CD4-positive, alpha-beta T cell (primary cell): ENCODE measurements around the gene CACNA2D3. TPM values are rescaled to one million over a fixed set of nuclear protein-coding genes. Genes with fewer than 3 reads are reported as not detected.

ENCODE experiments used
- ATAC-seq: fragments of 200-7000 bp; cut with Tn5 transposase; one replicate; pipeline ENCODE4 v1.10.0; 2022; ENCODE audit warnings: mild to moderate bottlenecking; ENCODE audit not compliant: poor library complexity
- CTCF ChIA-PET: fragments of 350-600 bp; sonication (Branson Sonifier 250); formaldehyde crosslinking; loops from one replicate; lab custom pipeline; 2021; ENCODE audit warnings: antibody characterized with exemption, inconsistent platforms; lab: Charles Lee
- POLR2A ChIA-PET: fragments of 350-600 bp; sonication (Branson Sonifier 250); formaldehyde crosslinking; loops from one replicate; lab custom pipeline; 2021; ENCODE audit warnings: antibody characterized with exemption, inconsistent platforms; lab: Charles Lee
- DNase-seq, 14 experiments: peaks; one replicate each; pipeline ENCODE4 v3.0.0-alpha.2; 2013 to 2020; ENCODE audit warnings: mixed read lengths in 2 of 14
- H3K27ac ChIP-seq, 2 donors: one replicate each; pipeline versions ENCODE4 v1.5.1 to v1.7.0; 2013; ENCODE audit warnings: low read length in 2 of 2, low read depth in 1 of 2, mild to moderate bottlenecking in 1 of 2
- H3K27me3 ChIP-seq, 2 experiments: 1 replicate in 1 of 2; 2 replicates in 1 of 2; pipeline versions ENCODE4 v1.6.1 to v1.7.0; 2013; ENCODE audit warnings: low read length in 2 of 2, control low read depth in 1 of 2, mild to moderate bottlenecking in 1 of 2, moderate library complexity in 1 of 2; ENCODE audit not compliant: insufficient read depth in 2 of 2, control insufficient read depth in 1 of 2
- H3K36me3 ChIP-seq: one replicate; pipeline ENCODE4 v1.6.1; 2013; ENCODE audit warnings: low read length, control low read depth; ENCODE audit not compliant: insufficient read depth
- H3K4me1 ChIP-seq: one replicate; pipeline ENCODE4 v1.6.1; 2013; ENCODE audit warnings: low read length, control low read depth; ENCODE audit not compliant: insufficient read depth
- H3K4me3 ChIP-seq: one replicate; pipeline ENCODE4 v1.5.1; 2013; ENCODE audit warnings: mild to moderate bottlenecking, low read length, moderate library complexity
- H3K9me3 ChIP-seq, 2 experiments: 1 replicate in 1 of 2; 2 replicates in 1 of 2; pipeline versions ENCODE4 v1.6.1 to v1.7.0; 2013; ENCODE audit warnings: low read length in 2 of 2, mild to moderate bottlenecking in 2 of 2, control low read depth in 1 of 2, moderate library complexity in 1 of 2; ENCODE audit not compliant: control insufficient read depth in 1 of 2, insufficient read depth in 1 of 2
- H3K27ac Mint-ChIP-seq: one replicate; pipeline ENCODE4 v1.8.0; 2020; ENCODE audit warnings: mixed read lengths
- H3K27me3 Mint-ChIP-seq: one replicate; pipeline ENCODE4 v1.8.0; 2021; ENCODE audit warnings: mixed read lengths
- H3K36me3 Mint-ChIP-seq: one replicate; pipeline ENCODE4 v1.8.0; 2021; ENCODE audit warnings: low read depth, mixed read lengths
- H3K4me1 Mint-ChIP-seq: one replicate; pipeline ENCODE4 v1.8.0; 2021; ENCODE audit warnings: low read depth, mixed read lengths
- H3K4me3 Mint-ChIP-seq: one replicate; pipeline ENCODE4 v1.8.0; 2020; ENCODE audit warnings: mild to moderate bottlenecking, mixed read lengths
- H3K9me3 Mint-ChIP-seq: one replicate; pipeline ENCODE4 v1.8.0; 2020; ENCODE audit warnings: mixed read lengths
- intact Hi-C, 2 experiments: fragments of 100-400 bp; cut with DNase I in 1 of 2; cut with micrococcal nuclease in 1 of 2; formaldehyde crosslinking; loops; one replicate each; pipeline versions ENCODE4 v1.15.1 to v1.9.0; 2023 to 2025; cut with DNase I, micrococcal nuclease
- total RNA-seq, 174 experiments: library from RNA in 2 of 174; stranded (reverse) in 2 of 174; gene quantifications; one replicate each; pipeline ENCODE4 v1.2.3 and lab custom pipeline; 2021 to 2026
- TF ChIP-seq, protein P1 (sequence below): fragments of 200-600 bp; IDR thresholded peaks from one replicate; pipeline ENCODE4 v1.8.0; 2022; ENCODE audit warnings: antibody characterized with exemption, mild to moderate bottlenecking

Gene CACNA2D3
- total RNA-seq, 2 experiments from 2014 or later, result 0.08 TPM; not detected in 1

DNA sequence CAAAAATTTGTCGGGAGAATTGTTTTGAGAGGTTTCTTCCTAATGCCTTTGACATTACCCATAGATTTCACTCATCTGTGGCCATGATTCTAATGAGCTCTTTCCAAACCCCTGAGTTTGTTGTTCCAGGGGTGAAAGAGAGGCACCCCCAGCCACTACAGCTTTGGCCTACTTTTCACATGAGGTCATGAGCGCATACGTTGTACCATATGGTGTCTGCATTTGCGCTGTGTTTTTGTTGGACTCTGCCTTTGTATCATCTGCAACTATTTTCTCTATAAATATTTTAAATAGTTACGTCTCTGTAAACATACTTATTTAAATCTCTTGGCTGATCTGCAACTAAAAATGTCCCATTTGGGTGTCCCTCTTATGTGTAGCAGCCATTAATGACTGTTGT lies 697.6 kb downstream of the CACNA2D3 start:
- Histone ChIP-seq H3K27me3 (no peaks in the 10 kb centered on the region), H3K36me3 (no peaks in the 10 kb centered on the region), H3K4me3 (no peak overlapping the region), H3K4me1 (no peaks in the 10 kb centered on the region), H3K9me3 (peaks cover 0 to 4% of the 10 kb centered on the region in 2 experiments), H3K27ac (no peak overlapping the region)
- Mint-ChIP-seq H3K36me3 (no peaks in the 10 kb centered on the region), H3K27ac (no peak overlapping the region), H3K27me3 (no peaks in the 10 kb centered on the region), H3K4me1 (no peaks in the 10 kb centered on the region), H3K4me3 (no peak overlapping the region), H3K9me3 (no peaks in the 10 kb centered on the region)
- DNase-seq, result no peak
- ChIA-PET POLR2A (no interaction called here), CTCF (no interaction called here)
- TF ChIP-seq, protein P1, sequence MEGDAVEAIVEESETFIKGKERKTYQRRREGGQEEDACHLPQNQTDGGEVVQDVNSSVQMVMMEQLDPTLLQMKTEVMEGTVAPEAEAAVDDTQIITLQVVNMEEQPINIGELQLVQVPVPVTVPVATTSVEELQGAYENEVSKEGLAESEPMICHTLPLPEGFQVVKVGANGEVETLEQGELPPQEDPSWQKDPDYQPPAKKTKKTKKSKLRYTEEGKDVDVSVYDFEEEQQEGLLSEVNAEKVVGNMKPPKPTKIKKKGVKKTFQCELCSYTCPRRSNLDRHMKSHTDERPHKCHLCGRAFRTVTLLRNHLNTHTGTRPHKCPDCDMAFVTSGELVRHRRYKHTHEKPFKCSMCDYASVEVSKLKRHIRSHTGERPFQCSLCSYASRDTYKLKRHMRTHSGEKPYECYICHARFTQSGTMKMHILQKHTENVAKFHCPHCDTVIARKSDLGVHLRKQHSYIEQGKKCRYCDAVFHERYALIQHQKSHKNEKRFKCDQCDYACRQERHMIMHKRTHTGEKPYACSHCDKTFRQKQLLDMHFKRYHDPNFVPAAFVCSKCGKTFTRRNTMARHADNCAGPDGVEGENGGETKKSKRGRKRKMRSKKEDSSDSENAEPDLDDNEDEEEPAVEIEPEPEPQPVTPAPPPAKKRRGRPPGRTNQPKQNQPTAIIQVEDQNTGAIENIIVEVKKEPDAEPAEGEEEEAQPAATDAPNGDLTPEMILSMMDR, result no peak
- ATAC-seq, result no peak
- intact Hi-C loops, result no loop called here

DNA sequence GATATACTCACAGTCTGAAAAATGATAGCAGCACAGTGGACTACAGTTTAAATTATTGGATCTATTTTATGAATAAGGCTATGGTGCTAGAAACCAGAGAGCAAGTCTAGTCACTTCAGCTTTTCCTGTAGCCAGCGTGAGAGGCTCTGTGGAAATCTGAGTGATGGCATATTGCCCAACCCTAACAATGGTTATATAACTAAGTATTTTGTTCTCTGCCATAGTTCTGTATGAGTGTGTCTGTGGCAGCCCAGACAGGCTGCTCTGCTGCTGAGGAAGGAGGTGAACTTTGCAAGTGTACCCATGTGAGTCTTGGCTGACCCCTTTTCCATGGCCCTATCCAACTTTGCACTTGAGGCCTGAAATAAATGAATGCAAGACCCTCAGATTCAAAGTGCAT lies 699.9 kb downstream of the CACNA2D3 start:
- Histone ChIP-seq H3K27me3 (no peaks in the 10 kb centered on the region), H3K36me3 (no peaks in the 10 kb centered on the region), H3K4me3 (no peak overlapping the region), H3K9me3 (peaks cover 0 to 4% of the 10 kb centered on the region in 2 experiments), H3K4me1 (no peaks in the 10 kb centered on the region), H3K27ac (no peak overlapping the region)
- H3K9me3 Mint-ChIP-seq, result no peaks in the 10 kb centered on the region
- no peak overlapping the region for H3K4me3 Mint-ChIP-seq
- ChIA-PET POLR2A (no interaction called here), CTCF (no interaction called here)
- DNase-seq, result no peak
- intact Hi-C loops, result no loop called here
- no peaks in the 10 kb centered on the region for H3K27me3 Mint-ChIP-seq
- H3K27ac Mint-ChIP-seq, result no peak overlapping the region
- no peaks in the 10 kb centered on the region for H3K4me1 Mint-ChIP-seq
- H3K36me3 Mint-ChIP-seq, result no peaks in the 10 kb centered on the region
- TF ChIP-seq, protein P1, result no peak
- ATAC-seq, result no peak

DNA sequence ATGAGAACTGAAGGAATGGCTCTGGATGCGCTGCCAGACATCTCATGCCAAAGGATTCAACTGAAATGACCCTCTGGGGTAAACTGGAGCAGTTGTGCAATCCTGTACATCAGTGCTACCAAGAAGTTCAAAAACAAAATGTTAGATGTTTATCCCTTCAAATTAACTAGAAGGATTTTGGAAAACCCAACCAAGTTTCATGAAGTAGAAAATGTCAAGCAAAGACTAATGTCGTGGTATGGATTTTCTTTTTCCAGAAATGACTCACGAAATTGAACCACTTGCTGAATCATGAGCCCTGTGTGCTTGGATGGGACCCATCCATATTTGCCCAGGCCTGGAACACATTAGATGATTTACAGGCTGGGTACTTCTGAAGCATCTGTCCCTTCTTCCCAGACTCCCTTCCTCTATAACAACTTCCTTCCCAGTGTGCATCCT lies 703.9 kb downstream of the CACNA2D3 start:
- Mint-ChIP-seq H3K4me1 (no peaks in the 10 kb centered on the region), H3K4me3 (no peak overlapping the region), H3K36me3 (no peaks in the 10 kb centered on the region), H3K27ac (no peak overlapping the region), H3K9me3 (no peaks in the 10 kb centered on the region), H3K27me3 (no peaks in the 10 kb centered on the region)
- no peaks in the 10 kb centered on the region for H3K27me3 ChIP-seq
- intact Hi-C loops, result no loop called here
- no peak for DNase-seq
- H3K36me3 ChIP-seq, result no peaks in the 10 kb centered on the region
- no peak overlapping the region for H3K27ac ChIP-seq
- H3K4me1 ChIP-seq, result no peaks in the 10 kb centered on the region
- H3K9me3 ChIP-seq, result peaks cover 5 to 13% of the 10 kb centered on the region in 2 experiments
- H3K4me3 ChIP-seq, result no peak overlapping the region
- ChIA-PET CTCF (no interaction called here), POLR2A (no interaction called here)
- ATAC-seq, result no peak
- TF ChIP-seq, protein P1, result no peak
